Fibroblast of mammary gland (primary cell): Measurements from ENCODE around the gene REXO2.

Experiments
- DNase-seq: peaks from one replicate; pipeline ENCODE4 v3.0.0-alpha.2; 2010; ENCODE audit warnings: low read depth
- H3K4me3 ChIP-seq: 2 replicates; pipeline ENCODE4 v1.5.1; 2011; ENCODE audit warnings: low read depth, mild to moderate bottlenecking, low read length, moderate library complexity; ENCODE audit not compliant: control insufficient read depth
- TF ChIP-seq, protein P1 (sequence below): conservative IDR thresholded peaks from 2 replicates; pipeline ENCODE4 v1.5.1; 2011; ENCODE audit warnings: low read depth, low read length, inconsistent platforms; ENCODE audit not compliant: control insufficient read depth, insufficient read depth

Gene REXO2

DNA sequence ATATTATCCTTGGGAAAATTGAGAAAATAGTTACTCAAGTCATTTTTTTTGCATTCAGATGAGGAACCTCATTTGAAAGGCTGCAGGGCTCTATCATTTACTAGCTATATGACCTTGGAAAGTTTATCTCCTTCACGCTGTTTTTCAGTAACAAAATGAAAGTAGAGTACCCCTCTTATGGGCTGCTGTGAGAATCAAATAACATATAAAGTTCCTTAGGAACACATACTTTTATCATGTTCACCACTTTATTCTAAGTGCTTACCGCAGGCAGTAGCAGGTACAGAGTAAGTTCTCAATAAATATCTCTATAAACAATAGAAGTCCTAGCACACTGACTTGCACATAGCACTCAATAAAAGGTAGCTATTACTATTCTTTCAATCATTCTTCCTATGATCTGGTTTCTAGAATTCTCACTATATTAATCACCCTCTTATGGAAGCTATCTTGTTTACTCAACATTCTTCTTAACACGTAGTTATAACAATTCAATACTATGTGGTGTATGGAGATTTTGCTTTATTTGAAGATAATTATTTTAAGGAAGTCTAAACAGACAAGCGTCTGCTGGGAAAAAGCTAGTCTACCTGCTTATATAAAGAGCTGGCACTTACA is 40.9 kb upstream of the REXO2 start:
- DNase-seq, result no peak
- TF ChIP-seq, protein P1, sequence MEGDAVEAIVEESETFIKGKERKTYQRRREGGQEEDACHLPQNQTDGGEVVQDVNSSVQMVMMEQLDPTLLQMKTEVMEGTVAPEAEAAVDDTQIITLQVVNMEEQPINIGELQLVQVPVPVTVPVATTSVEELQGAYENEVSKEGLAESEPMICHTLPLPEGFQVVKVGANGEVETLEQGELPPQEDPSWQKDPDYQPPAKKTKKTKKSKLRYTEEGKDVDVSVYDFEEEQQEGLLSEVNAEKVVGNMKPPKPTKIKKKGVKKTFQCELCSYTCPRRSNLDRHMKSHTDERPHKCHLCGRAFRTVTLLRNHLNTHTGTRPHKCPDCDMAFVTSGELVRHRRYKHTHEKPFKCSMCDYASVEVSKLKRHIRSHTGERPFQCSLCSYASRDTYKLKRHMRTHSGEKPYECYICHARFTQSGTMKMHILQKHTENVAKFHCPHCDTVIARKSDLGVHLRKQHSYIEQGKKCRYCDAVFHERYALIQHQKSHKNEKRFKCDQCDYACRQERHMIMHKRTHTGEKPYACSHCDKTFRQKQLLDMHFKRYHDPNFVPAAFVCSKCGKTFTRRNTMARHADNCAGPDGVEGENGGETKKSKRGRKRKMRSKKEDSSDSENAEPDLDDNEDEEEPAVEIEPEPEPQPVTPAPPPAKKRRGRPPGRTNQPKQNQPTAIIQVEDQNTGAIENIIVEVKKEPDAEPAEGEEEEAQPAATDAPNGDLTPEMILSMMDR, result no peak
- no peak overlapping the region for H3K4me3 ChIP-seq

DNA sequence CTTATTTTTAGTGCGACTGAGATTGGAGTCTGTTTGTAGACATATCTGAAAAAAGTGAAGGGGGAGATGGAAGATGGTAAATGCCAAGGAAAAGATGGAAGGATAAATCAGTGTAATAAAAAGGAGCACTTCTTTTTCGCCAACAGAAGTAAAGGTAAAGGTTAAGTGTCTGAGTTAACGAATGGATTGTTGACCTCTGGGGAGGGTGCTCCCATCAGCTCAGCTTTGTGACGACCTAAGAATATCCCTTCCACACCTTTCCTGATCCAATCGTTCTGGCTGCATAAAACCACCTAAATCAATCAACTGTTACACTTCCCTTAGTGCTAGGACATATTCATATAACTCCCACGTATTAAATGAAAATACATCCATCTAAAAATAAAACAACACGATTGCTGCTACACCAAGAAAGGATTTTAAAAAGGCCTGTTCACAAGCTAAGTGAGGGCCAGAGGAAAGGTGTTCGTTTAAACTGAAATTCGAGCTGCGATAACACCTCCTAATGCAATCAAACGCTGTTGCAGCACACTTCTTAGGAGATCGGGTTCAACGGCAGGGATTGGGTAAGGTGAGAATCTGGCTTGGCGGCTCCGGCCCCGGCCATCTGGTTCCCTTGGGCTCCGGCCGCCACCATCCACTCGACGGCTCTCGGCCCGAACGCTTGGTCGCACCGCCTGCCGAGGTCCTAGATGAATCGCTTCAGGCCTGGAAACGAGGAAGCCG is 39.6 kb upstream of the REXO2 start:
- H3K4me3 ChIP-seq, result peak overlapping the region; percentile 85
- TF ChIP-seq, protein P1, result no peak
- peak; percentile 14 for DNase-seq

DNA sequence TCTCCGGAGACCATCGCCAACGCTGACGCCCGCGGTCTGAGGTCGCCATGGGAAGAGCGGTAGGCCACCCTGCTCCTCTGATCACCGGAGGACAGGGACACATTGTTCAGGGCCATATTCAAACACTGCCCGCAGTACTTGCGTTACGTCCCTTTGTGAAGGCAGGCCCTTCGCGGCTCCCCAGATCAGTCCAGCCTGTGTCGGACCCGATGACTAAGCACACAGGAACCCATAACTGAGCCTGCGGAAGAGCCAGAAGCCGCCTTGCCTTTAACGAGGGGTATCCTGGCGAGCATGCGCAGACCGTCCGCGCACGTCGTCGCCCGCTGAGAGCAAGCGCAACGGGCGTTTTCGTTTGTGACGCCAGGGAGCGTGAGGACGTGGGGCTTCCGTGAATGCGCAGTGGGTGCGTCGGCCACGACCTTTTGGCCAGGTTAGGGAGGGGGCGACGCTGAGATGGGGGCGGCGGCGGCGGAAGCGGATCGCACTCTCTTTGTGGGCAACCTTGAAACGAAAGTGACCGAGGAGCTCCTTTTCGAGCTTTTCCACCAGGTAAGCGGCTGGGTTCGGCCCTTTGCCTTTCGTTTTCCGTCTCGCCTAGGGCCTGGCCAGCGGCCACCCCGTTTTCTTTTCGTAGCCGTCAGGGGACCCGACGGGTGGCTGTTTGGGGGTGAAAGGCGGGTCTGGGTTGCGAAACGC is 38.9 kb upstream of the REXO2 start, which contains the start of the genes C11orf71 and RBM7:
Gene C11orf71, minus strand, starts transcription at position 296 of the 699 bp plus-strand sequence. Its CDS starts 180 bp downstream, at position 116.
Gene RBM7, plus strand, starts transcription at position 451 of the 699 bp plus-strand sequence. Its CDS starts 6 bp downstream, at position 457.
- TF ChIP-seq, protein P1, result no peak
- H3K4me3 ChIP-seq, result peak within 1 kb of the TSS; percentile 85
- DNase-seq, result peak; percentile 98

DNA sequence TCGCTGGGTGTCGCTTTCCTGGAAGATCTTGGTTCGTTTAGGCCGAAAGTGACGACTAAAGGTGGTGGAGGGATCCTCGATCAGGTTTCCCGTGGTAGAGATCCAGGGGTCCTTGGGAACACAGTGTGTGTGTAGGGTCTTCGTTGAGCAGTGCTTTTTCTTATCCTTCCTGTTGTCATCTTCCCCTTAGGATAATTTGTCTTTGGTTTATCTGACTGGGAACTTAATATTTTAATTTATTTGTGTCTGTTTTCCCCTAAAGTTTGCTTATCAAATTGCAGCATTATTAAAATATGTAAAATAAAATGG is 38.4 kb upstream of the REXO2 start:
- DNase-seq, result no peak
- peak overlapping the region; percentile 85 for H3K4me3 ChIP-seq
- TF ChIP-seq, protein P1, result no peak

DNA sequence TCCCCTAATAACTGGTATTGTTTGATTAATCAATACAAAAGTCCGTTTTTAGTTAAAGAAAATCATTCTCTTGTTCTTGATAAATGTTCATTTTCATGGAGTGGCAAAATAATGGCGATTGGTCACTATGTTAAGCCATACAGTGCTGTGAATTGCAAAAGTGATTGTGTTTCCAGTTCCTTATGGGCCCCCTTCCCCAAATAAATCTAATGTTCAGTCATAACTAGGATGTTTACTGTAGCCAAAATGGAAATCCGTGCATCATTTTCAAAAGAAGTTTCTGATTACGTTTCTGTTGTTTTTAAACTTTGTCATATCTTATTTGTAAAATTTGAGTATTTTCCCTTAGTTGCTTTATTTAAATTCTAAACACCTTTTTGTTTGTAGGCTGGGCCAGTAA is 38.0 kb upstream of the REXO2 start:
- peak; percentile 11 for DNase-seq
- H3K4me3 ChIP-seq, result peak overlapping the region; percentile 85
- TF ChIP-seq, protein P1, result no peak

DNA sequence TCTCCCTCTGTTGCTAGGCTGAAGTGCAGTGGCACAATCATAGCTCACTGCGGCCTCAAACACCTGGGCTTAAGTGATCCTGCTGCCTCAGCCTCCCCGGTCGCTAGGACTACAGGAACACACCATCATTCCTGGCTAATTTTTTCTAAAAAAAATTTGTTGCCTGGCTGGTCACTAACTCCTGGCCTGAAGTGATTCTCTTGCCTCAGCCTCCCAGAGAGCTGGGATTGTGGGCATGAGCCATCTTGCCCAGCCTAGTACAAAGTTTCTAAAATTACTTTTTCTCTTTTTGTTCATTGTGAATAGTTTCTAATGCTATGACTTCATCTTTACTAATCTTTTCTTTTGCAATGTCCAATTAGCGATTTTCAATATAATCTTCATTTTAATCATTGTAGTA is 26.3 kb upstream of the REXO2 start:
- DNase-seq, result no peak
- no peak overlapping the region for H3K4me3 ChIP-seq
- TF ChIP-seq, protein P1, result no peak
